ENCODE data around the gene CUL2. TPM values are rescaled to one million over a fixed set of nuclear protein-coding genes. Genes with fewer than 3 reads are reported as not detected.
"Not testable (repeated sequence)": the region's sequence is repeated elsewhere in the genome, so short reads cannot be mapped to it uniquely, and the experiment has no call there.

The CUL2 gene
- total and polyA plus RNA-seq, 2 experiments from 2014 or later = 17.2 to 38.3 TPM

DNA sequence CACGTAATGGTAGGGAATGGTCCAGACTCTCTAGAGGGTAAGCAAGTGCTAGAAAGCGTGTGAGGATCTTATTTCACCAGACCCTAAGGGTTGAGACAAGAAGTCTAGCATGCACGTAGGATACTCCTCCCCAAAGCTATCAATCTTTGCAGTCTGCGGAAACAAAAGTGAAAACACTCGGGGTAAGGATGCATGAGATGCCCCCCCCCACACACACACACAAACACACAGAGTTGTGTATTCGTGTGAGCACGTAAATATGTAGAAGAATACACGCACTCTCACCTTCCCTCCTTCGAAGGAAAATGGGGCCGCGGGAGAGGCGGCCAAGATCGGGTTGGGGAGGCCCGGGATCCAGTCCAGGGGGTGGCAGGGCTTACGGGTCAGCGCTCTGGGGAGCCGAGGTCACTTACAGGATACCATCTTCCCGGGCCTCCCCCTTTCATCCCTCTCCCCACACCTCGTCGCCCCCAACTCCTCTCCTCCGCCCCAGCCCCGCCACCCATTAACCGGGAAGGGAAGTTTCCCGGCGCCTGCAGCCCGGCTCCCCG, 455 bp downstream of the CUL2 start:
- ATAC-seq (peak; percentile 36), DNase-seq (ENCODE audit: low spot score) (peak; percentile 31)
- Mint-ChIP-seq H3K36me3 (ENCODE audit: low read depth) (no peaks in the 10 kb centered on the region; the same call in 2 of the 3 replicates), H3K4me1 (peaks cover 17% of the 10 kb centered on the region), H3K27me3 (ENCODE audit: insufficient read depth, low read depth, poor library complexity) (peaks cover 4% of the 10 kb centered on the region), H3K27ac (no peak overlapping the region), H3K9me3 (peaks cover 11% of the 10 kb centered on the region), H3K4me3 (peak overlapping the region; percentile 95)
- Histone ChIP-seq H3K9me2 (ENCODE audit: insufficient read depth) (no peaks in the 10 kb centered on the region), H3F3A (replicated peaks; ENCODE audit: low read depth) (no peaks in the 10 kb centered on the region), H3K4me3 (peak overlapping the region; percentile 95), H3K27ac (ENCODE audit: low read depth) (peak overlapping the region; percentile 90), H3K4me1 (ENCODE audit: insufficient read depth) (peaks cover 11% of the 10 kb centered on the region; the same call in 1 of the 2 replicates), H4K20me1 (replicated peaks; ENCODE audit: insufficient read depth) (peaks cover 9% of the 10 kb centered on the region; the same call in 1 of the 2 replicates), H3K27me3 (ENCODE audit: insufficient read depth) (no peaks in the 10 kb centered on the region), H3K36me3 (ENCODE audit: insufficient read depth) (no peaks in the 10 kb centered on the region; the same call in 1 of the 2 replicates), H2AFZ (peak overlapping the region; percentile 70; the same call in 1 of the 2 replicates), H3K79me2 (replicated peaks; ENCODE audit: insufficient read depth) (peaks cover 51% of the 10 kb centered on the region), H3K4me2 (peak overlapping the region; percentile 82)
- TF ChIP-seq CREB1 (CRISPR knock-in tag; IDR thresholded peaks at IDR 0.05; ENCODE audit: low read depth) (no peak), JUNB (IDR thresholded peaks at IDR 0.05; ENCODE audit: unreplicated experiment) (no peak), NANOG (IDR thresholded peaks at IDR 0.05; ENCODE audit: borderline replicate concordance) (no peak), REST (IDR thresholded peaks at IDR 0.05; ENCODE audit: unreplicated experiment) (no peak), EZH2 (IDR thresholded peaks at IDR 0.05; ENCODE audit: low read depth, unreplicated experiment) (no peak), ZNF114 (CRISPR knock-in tag; IDR thresholded peaks at IDR 0.05) (no peak)
- TF ChIP-seq, protein P1, sequence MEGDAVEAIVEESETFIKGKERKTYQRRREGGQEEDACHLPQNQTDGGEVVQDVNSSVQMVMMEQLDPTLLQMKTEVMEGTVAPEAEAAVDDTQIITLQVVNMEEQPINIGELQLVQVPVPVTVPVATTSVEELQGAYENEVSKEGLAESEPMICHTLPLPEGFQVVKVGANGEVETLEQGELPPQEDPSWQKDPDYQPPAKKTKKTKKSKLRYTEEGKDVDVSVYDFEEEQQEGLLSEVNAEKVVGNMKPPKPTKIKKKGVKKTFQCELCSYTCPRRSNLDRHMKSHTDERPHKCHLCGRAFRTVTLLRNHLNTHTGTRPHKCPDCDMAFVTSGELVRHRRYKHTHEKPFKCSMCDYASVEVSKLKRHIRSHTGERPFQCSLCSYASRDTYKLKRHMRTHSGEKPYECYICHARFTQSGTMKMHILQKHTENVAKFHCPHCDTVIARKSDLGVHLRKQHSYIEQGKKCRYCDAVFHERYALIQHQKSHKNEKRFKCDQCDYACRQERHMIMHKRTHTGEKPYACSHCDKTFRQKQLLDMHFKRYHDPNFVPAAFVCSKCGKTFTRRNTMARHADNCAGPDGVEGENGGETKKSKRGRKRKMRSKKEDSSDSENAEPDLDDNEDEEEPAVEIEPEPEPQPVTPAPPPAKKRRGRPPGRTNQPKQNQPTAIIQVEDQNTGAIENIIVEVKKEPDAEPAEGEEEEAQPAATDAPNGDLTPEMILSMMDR (conservative IDR thresholded peaks at IDR 0.05; ENCODE audit: low read depth in 2 of 2) = no peak

DNA sequence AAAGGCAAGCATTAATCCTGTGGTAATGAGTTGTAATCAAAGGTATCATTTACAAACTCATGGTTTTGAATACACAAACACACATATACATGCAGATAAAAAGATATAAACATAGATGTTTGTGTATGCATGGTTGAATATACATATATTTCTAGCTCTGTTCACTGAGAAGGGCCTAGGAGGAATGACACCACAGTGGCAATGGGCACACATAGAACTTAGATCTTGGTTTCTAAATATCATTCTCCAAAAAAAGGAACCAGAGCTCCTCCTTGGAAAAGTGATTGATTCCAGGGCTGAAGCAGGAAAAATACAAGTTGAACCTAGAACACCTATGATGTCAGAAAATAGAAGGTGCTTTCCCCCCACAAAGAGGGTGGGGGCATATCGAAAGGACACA, 6.9 kb downstream of the CUL2 start:
- no peaks in the 10 kb centered on the region for H3K4me1 Mint-ChIP-seq
- ATAC-seq = no peak
- no peak for DNase-seq (ENCODE audit: low spot score)
- Histone ChIP-seq H2AFZ (no peak overlapping the region), H3K9me2 (ENCODE audit: insufficient read depth) (no peaks in the 10 kb centered on the region), H4K20me1 (replicated peaks; ENCODE audit: insufficient read depth) (peaks cover 16% of the 10 kb centered on the region), H3K27ac (ENCODE audit: low read depth) (no peak overlapping the region), H3K36me3 (ENCODE audit: insufficient read depth) (0 out of 2 replicates have a peak, but pooled peaks cover 2% of the 10 kb centered on the region), H3K79me2 (replicated peaks; ENCODE audit: insufficient read depth) (peaks cover 97% of the 10 kb centered on the region), H3K27me3 (ENCODE audit: insufficient read depth) (no peaks in the 10 kb centered on the region), H3K4me2 (no peak overlapping the region), H3K4me3 (no peak overlapping the region), H3K4me1 (ENCODE audit: insufficient read depth) (no peaks in the 10 kb centered on the region), H3F3A (replicated peaks; ENCODE audit: low read depth) (no peaks in the 10 kb centered on the region)
- H3K36me3 Mint-ChIP-seq (ENCODE audit: low read depth) = peaks cover 25% of the 10 kb centered on the region
- no peak overlapping the region for H3K4me3 Mint-ChIP-seq
- TF ChIP-seq EZH2phosphoT487 (IDR thresholded peaks at IDR 0.05; ENCODE audit: unreplicated experiment) = no peak
- TF ChIP-seq STAT1 (IDR thresholded peaks at IDR 0.05; ENCODE audit: unreplicated experiment) = no peak
- H3K27ac Mint-ChIP-seq = no peak overlapping the region
- H3K9me3 Mint-ChIP-seq = peaks cover 19% of the 10 kb centered on the region
- peaks cover 2% of the 10 kb centered on the region for H3K27me3 Mint-ChIP-seq (ENCODE audit: insufficient read depth, low read depth, poor library complexity)

GRCh38 chr10:35080261-35080660, 9.9 kb downstream of the CUL2 start:
- H4K20me1 ChIP-seq (replicated peaks; ENCODE audit: insufficient read depth); H3K4me3 ChIP-seq; H3K27ac ChIP-seq (ENCODE audit: low read depth); H3K9me2 ChIP-seq (ENCODE audit: insufficient read depth); H3K27me3 ChIP-seq (ENCODE audit: insufficient read depth); H3K4me3 Mint-ChIP-seq; H3K27ac Mint-ChIP-seq; DNase-seq (ENCODE audit: low spot score); ATAC-seq; H3K4me1 ChIP-seq (ENCODE audit: insufficient read depth); H3K36me3 ChIP-seq (ENCODE audit: insufficient read depth); H3K27me3 Mint-ChIP-seq (ENCODE audit: insufficient read depth, low read depth, poor library complexity); H3K4me2 ChIP-seq; H2AFZ ChIP-seq; H3F3A ChIP-seq (replicated peaks; ENCODE audit: low read depth); H3K4me1 Mint-ChIP-seq: not testable (repeated sequence)
- peaks cover 19% of the 10 kb centered on the region for H3K9me3 Mint-ChIP-seq
- H3K36me3 Mint-ChIP-seq (ENCODE audit: low read depth) = peaks cover 25% of the 10 kb centered on the region
- H3K79me2 ChIP-seq (replicated peaks; ENCODE audit: insufficient read depth) = peaks cover 82% of the 10 kb centered on the region

Measured in GM23338 (cell line).